ENCODE results near the gene PTH2R. TPM values are rescaled to one million over a fixed set of nuclear protein-coding genes. Genes with fewer than 3 reads are reported as not detected.

The PTH2R gene, protein sequence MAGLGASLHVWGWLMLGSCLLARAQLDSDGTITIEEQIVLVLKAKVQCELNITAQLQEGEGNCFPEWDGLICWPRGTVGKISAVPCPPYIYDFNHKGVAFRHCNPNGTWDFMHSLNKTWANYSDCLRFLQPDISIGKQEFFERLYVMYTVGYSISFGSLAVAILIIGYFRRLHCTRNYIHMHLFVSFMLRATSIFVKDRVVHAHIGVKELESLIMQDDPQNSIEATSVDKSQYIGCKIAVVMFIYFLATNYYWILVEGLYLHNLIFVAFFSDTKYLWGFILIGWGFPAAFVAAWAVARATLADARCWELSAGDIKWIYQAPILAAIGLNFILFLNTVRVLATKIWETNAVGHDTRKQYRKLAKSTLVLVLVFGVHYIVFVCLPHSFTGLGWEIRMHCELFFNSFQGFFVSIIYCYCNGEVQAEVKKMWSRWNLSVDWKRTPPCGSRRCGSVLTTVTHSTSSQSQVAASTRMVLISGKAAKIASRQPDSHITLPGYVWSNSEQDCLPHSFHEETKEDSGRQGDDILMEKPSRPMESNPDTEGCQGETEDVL
- total RNA-seq (1.2 TPM), polyA plus RNA-seq (ENCODE audit: insufficient read depth in 1 of 8, insufficient read length in 8 of 8, low replicate concordance in 1 of 8) (1 to 10 TPM in 1 of 8 donors, under 1 TPM in 6, not detected in 1; 0.11 to 2.2 (median 0.29) TPM)
- long read RNA-seq, donor 1: 0 reads
- long read RNA-seq, donor 2: 0 reads
- long read RNA-seq, donor 3: 0 reads
- long read RNA-seq, donor 4: 0 reads
- long read RNA-seq, donor 5, partial matches to known transcripts: 0 of 1 reads
- long read RNA-seq, donor 5, other reads (novel, unspliced or antisense): 0 of 1 reads
- long read RNA-seq, donor 6: 0 reads
- long read RNA-seq, donor 7: 0 reads
- long read RNA-seq, donor 8: 0 reads
- long read RNA-seq, donor 9: 0 reads
- long read RNA-seq, donor 10: 0 reads
- long read RNA-seq, donor 11, partial matches to known transcripts: 0 of 1 reads
- long read RNA-seq, donor 11, other reads (novel, unspliced or antisense): 0 of 1 reads

- Histone ChIP-seq H3K27me3 (ENCODE audit: control insufficient read depth, insufficient read depth, low read length) (peaks cover 18% of the 10 kb centered on the region), H3K36me3 (ENCODE audit: control insufficient read depth, insufficient read depth, low read length) (no peaks in the 10 kb centered on the region), H3K4me1 (ENCODE audit: control insufficient read depth, insufficient read depth, low read length) (peaks cover 8% of the 10 kb centered on the region), H3K4me3 (ENCODE audit: low read length) (peak within 1 kb of the TSS; percentile 23), H3K9me3 (replicated peaks; ENCODE audit: control insufficient read depth, low read depth, low read length) (no peaks in the 10 kb centered on the region), H3K27ac (ENCODE audit: low read length) (no peak within 1 kb of the TSS)
- DNase-seq: peak; percentile 31
- 3% methylated on average over 81 of the region's 82 CpGs for WGBS (ENCODE audit: insufficient coverage)
Measured at GRCh38 chr2:208406474-208407451, at the start of gene PTH2R. Gene PTH2R (plus strand): TSS chr2:208406792. CDS start chr2:208407044, 252 bp downstream.

- WGBS (ENCODE audit: insufficient coverage): no CpG with 5 or more reads among the region's 1 CpG
- Histone ChIP-seq H3K9me3 (replicated peaks; ENCODE audit: control insufficient read depth, low read depth, low read length) (no peaks in the 10 kb centered on the region), H3K27me3 (ENCODE audit: control insufficient read depth, insufficient read depth, low read length) (no peaks in the 10 kb centered on the region), H3K36me3 (ENCODE audit: control insufficient read depth, insufficient read depth, low read length) (peaks cover 20% of the 10 kb centered on the region), H3K4me3 (ENCODE audit: low read length) (no peak overlapping the region), H3K4me1 (ENCODE audit: control insufficient read depth, insufficient read depth, low read length) (no peaks in the 10 kb centered on the region), H3K27ac (ENCODE audit: low read length) (no peak overlapping the region)
- no peak for DNase-seq
Measured at GRCh38 chr2:208356846-208357574, 49.6 kb upstream of the PTH2R start.

DNA sequence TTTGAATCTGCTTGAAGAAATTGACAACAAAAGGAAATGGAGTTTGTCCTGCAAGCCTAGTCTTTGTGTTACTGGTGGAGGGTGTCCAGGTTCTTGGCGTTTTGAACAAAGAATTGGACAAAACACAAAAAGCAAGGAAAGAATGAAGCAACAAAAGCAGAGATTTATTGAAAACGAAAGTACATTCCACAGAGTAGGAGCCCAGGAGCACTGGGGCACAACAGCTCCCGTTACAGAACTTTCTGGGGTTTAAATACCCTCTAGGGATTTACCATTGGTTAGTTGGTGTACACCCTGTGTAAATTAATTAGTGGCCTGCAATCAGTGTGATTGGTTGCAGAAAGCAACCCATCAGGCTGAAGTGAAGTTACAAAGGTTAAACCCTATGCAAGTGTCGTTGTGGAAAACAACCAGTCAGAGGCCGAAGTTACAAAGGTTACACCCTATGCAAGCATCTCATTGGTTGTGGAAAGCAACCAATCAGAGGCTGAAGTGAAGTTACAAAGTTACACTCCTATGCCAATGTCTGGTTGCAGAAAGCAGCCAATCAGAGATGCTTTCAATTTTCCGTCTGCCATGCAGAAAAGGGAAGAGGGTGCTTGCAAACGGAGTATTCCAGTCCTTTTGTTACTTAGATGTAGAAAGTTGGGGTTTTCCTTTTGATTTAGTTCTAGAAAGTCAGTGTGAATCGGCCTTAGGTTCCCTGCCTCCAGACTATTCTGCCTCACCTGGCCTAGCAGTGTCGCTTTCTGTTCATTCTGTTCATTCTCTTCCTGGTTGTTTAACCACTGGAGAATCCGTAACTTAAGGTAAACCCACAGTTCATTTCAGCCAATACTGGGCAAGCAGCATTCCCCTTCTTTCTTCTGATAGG, 47.6 kb upstream of the PTH2R start:
- Histone ChIP-seq H3K9me3 (replicated peaks; ENCODE audit: control insufficient read depth, low read depth, low read length) (no peaks in the 10 kb centered on the region), H3K4me1 (ENCODE audit: control insufficient read depth, insufficient read depth, low read length) (no peaks in the 10 kb centered on the region), H3K4me3 (ENCODE audit: low read length) (no peak overlapping the region), H3K27ac (ENCODE audit: low read length) (no peak overlapping the region), H3K36me3 (ENCODE audit: control insufficient read depth, insufficient read depth, low read length) (peaks cover 14% of the 10 kb centered on the region), H3K27me3 (ENCODE audit: control insufficient read depth, insufficient read depth, low read length) (no peaks in the 10 kb centered on the region)
- peak; percentile 27 for DNase-seq
- WGBS (ENCODE audit: insufficient coverage): 85% methylated on average over 7 of the region's 10 CpGs

DNA sequence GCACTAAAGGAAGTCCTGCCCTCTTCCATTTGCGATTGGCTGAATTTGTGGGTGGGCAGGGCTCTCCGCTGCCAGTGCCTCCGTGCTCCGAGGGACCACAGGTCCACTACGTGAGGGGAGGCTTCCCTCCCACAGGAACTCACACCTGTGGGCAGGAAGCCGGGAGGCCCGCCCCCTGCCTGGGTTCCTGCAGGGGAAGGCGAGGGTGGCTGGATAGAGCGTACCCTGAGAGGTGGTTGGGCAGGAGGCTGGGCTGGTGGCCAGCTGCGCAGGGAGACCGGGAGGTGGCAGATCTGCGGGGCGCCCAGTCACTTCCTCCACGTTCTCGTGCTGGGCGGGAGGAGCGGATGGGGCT, 47.0 kb upstream of the PTH2R start:
- Histone ChIP-seq H3K36me3 (ENCODE audit: control insufficient read depth, insufficient read depth, low read length) (peaks cover 14% of the 10 kb centered on the region), H3K27me3 (ENCODE audit: control insufficient read depth, insufficient read depth, low read length) (no peaks in the 10 kb centered on the region), H3K4me3 (ENCODE audit: low read length) (no peak overlapping the region), H3K4me1 (ENCODE audit: control insufficient read depth, insufficient read depth, low read length) (no peaks in the 10 kb centered on the region), H3K9me3 (replicated peaks; ENCODE audit: control insufficient read depth, low read depth, low read length) (no peaks in the 10 kb centered on the region), H3K27ac (ENCODE audit: low read length) (no peak overlapping the region)
- 100% methylated on average over 1 of the region's 17 CpGs for whole genome bisulfite sequencing (ENCODE audit: insufficient coverage)
- DNase-seq: no peak

DNA sequence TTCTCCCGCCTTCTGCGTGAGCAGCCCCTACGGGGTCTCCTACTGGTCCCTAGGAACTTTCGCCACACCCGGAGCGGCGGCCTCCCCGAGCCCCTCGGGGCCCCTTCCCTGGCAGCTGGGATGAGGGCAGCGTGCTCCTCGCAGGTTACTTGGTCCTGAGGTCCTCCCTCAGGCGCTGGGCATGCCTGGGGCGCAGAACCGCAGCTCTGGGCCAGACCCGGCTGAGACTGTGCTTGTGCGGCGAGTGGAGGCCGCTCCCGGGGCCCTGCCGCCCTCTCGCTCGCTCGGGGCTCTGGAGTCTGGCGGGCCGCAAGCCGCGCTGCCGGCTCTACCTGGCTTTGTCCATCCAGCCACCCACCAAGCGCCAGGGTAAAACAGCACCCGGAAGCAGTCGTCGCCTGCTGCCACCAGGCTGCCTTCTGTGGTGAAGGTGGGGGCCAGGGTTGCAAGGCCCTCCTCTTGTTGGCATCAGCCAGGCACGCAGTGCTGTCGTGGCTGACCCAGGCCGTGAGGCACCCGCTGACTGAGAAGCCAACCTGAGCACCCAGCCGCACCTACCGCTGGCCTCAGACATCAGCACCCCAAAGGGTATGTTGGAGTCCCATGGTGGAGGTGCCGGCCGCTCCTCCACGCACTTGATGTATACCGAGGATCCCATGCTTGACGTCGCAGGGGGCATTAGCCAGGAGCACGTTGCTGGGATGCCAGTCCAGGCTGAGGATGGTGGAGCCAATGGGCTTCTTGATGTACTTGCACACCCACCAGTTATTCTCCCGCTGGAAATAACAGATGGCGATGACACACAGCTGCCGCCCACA, 46.1 kb upstream of the PTH2R start:
- H3K4me3 ChIP-seq (ENCODE audit: low read length): no peak overlapping the region
- H3K9me3 ChIP-seq (replicated peaks; ENCODE audit: control insufficient read depth, low read depth, low read length): no peaks in the 10 kb centered on the region
- DNase-seq: no peak
- H3K27ac ChIP-seq (ENCODE audit: low read length): no peak overlapping the region
- peaks cover 8% of the 10 kb centered on the region for H3K36me3 ChIP-seq (ENCODE audit: control insufficient read depth, insufficient read depth, low read length)
- no peaks in the 10 kb centered on the region for H3K4me1 ChIP-seq (ENCODE audit: control insufficient read depth, insufficient read depth, low read length)
- WGBS (ENCODE audit: insufficient coverage): 90% methylated on average over 41 of the region's 48 CpGs
- H3K27me3 ChIP-seq (ENCODE audit: control insufficient read depth, insufficient read depth, low read length): no peaks in the 10 kb centered on the region

DNA sequence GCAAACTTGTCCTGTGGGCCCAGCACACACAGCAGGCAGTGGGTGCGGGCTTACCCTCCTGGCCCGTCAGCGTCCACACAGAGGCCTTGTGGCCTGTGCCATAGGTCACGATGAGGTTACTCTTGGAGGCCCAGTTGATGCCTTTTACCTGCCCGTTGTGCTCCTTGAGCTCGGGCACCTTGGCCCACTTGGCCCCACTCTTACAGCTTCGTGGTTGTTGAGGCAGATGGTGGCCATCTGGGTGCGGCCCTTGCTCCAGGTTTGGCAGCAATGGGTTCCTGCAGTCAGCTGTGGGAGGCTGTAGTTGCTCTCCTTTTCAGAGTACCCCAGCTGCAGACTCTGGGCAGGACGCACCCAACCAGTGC, 45.5 kb upstream of the PTH2R start:
- DNase-seq: no peak
- Histone ChIP-seq H3K4me1 (ENCODE audit: control insufficient read depth, insufficient read depth, low read length) (no peaks in the 10 kb centered on the region), H3K36me3 (ENCODE audit: control insufficient read depth, insufficient read depth, low read length) (peaks cover 8% of the 10 kb centered on the region), H3K27ac (ENCODE audit: low read length) (no peak overlapping the region), H3K4me3 (ENCODE audit: low read length) (no peak overlapping the region), H3K9me3 (replicated peaks; ENCODE audit: control insufficient read depth, low read depth, low read length) (no peaks in the 10 kb centered on the region), H3K27me3 (ENCODE audit: control insufficient read depth, insufficient read depth, low read length) (no peaks in the 10 kb centered on the region)
- whole genome bisulfite sequencing (ENCODE audit: insufficient coverage): 94% methylated on average over 8 of the region's 9 CpGs

DNA sequence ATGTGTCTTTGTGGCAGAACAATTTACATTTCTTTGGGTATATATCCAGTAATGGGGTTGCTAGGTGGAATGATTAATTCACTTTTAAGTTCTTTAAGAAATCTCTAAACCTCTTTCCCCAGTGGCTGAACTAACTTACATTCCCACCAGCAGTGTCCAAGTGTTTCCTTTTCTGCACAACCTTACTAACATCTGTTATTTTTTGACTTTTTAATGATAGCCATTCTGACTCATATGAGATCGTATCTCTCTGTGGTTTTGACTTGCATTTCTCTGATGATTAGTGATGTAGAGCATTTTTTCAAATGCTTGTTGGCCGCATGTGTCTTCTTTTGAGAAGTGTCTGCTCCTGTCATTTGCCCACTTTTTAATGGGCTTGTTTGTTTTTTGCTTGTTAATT, 43.1 kb upstream of the PTH2R start:
- H3K27me3 ChIP-seq (ENCODE audit: control insufficient read depth, insufficient read depth, low read length): no peaks in the 10 kb centered on the region

More for the DNA sequence above, 43.1 kb upstream of the PTH2R start:
- no CpG with 5 or more reads among the region's 2 CpGs for WGBS (ENCODE audit: insufficient coverage)
- Histone ChIP-seq H3K4me1 (ENCODE audit: control insufficient read depth, insufficient read depth, low read length) (no peaks in the 10 kb centered on the region), H3K36me3 (ENCODE audit: control insufficient read depth, insufficient read depth, low read length) (peaks cover 8% of the 10 kb centered on the region), H3K9me3 (replicated peaks; ENCODE audit: control insufficient read depth, low read depth, low read length) (no peaks in the 10 kb centered on the region), H3K27ac (ENCODE audit: low read length) (no peak overlapping the region), H3K4me3 (ENCODE audit: low read length) (no peak overlapping the region)
- DNase-seq: no peak
